ENCODE results near the gene FGGY.
"Not testable (repeated sequence)": the region's sequence is repeated elsewhere in the genome, so short reads cannot be mapped to it uniquely, and the experiment has no call there.

Gene FGGY

DNA sequence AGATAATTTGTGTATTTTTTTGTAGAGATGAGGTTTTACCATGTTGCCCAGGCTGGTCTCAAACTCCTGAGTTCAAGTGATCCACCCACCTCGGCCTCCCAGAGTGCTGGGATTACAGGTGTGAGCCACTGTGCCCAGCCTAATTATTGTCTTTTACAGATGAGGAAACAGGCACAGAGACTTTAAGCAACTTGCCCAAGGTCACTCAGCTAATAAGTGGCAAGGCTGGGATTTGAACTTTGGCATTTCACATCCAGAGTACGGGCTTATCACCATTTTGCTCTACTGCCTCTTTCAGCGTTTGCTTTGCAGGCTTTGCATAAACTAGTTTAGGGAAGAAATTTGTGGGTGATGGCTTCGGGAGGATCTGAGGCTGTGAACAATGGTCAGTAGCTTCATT, 57.3 kb downstream of the FGGY start:
- H3K27me3 ChIP-seq (ENCODE audit: control insufficient read depth, insufficient read depth, low read length); H3K4me3 ChIP-seq (ENCODE audit: low read depth, low read length); H3K4me1 ChIP-seq (ENCODE audit: control insufficient read depth, insufficient read depth, low read length); H3K9me3 ChIP-seq (ENCODE audit: control insufficient read depth, insufficient read depth, low read length); H3K27ac ChIP-seq (ENCODE audit: low read depth, low read length); H3K9ac ChIP-seq (ENCODE audit: low read depth, low read length); H3K36me3 ChIP-seq (ENCODE audit: control insufficient read depth, insufficient read depth, low read length): not testable (repeated sequence)

DNA sequence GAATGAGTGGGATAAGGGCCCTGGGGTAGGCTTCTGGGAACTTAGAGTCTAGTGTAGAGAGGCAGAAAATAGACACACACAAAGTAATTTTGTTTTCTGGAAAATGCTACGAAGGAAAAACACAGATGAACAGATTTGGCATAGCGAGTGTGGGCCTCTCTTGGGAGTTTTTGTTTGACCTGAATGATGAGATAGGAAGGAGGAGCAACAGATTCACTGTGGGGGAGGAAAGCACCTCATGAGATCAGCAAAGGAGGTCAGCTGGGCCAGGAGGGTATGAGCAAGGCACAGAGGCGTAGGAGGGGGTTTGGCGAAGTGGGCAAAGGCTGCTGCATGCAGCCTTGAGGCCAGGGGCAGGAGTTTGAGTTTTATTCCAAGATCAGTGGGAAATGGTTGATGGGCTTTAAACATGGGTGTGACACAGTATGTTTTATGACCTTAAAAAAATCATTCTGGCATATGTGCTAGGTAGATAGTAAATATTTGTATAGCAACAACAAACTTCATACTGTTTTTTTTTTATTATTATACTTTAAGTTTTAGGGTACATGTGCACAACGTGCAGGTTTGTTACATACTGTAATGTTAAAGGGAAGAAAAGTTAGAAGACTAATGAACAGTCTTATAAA, 57.9 kb downstream of the FGGY start:
- Histone ChIP-seq H3K27ac (ENCODE audit: low read depth, low read length) (no peak overlapping the region), H3K9me3 (ENCODE audit: control insufficient read depth, insufficient read depth, low read length) (no peaks in the 10 kb centered on the region), H3K4me3 (ENCODE audit: low read depth, low read length) (no peak overlapping the region), H3K4me1 (ENCODE audit: control insufficient read depth, insufficient read depth, low read length) (no peaks in the 10 kb centered on the region), H3K36me3 (ENCODE audit: control insufficient read depth, insufficient read depth, low read length) (no peaks in the 10 kb centered on the region), H3K9ac (ENCODE audit: low read depth, low read length) (no peak overlapping the region), H3K27me3 (ENCODE audit: control insufficient read depth, insufficient read depth, low read length) (no peaks in the 10 kb centered on the region)

DNA sequence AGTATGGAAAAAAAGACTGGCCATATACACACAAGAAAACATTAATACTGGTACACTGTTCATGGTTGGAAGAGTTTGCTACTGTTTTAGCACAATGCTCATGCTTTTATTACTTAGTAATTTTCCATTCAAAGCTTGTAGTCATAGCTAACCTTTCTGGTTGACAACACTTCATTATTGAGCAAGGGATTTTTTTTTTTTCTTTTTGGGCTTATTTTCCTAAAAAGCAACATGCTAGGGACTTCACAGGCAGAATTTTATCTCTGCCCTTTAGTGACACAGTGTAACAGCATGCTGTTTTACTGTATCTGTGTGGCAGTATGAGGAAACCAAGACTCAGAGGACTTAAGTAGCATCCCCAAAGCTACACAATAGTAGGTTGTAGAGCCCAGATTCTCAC, 58.5 kb downstream of the FGGY start:
- no peaks in the 10 kb centered on the region for H3K9me3 ChIP-seq (ENCODE audit: control insufficient read depth, insufficient read depth, low read length)
- no peaks in the 10 kb centered on the region for H3K4me1 ChIP-seq (ENCODE audit: control insufficient read depth, insufficient read depth, low read length)
- no peaks in the 10 kb centered on the region for H3K27me3 ChIP-seq (ENCODE audit: control insufficient read depth, insufficient read depth, low read length)
- H3K4me3 ChIP-seq (ENCODE audit: low read depth, low read length), result no peak overlapping the region
- no peak overlapping the region for H3K9ac ChIP-seq (ENCODE audit: low read depth, low read length)
- no peaks in the 10 kb centered on the region for H3K36me3 ChIP-seq (ENCODE audit: control insufficient read depth, insufficient read depth, low read length)
- no peak overlapping the region for H3K27ac ChIP-seq (ENCODE audit: low read depth, low read length)

DNA sequence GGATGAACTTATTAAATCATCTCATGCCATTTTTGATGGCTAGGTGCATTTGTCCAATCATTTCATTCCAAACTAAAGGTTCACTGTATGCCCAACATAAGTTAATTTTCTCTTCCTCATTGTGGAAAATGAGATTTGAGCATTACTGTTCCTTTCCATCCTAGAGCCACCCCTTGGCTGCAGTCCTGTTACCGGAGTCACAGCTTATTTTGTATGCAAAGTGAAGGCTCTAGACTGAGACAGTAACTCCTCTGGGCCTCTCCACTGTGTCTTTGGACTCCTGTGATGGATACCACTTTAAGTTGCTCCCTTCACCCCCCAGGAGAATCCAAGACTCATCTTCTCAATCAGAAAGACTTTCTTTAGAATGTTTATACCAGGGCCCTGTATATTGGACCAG, 59.7 kb downstream of the FGGY start:
- no peaks in the 10 kb centered on the region for H3K36me3 ChIP-seq (ENCODE audit: control insufficient read depth, insufficient read depth, low read length)

DNA sequence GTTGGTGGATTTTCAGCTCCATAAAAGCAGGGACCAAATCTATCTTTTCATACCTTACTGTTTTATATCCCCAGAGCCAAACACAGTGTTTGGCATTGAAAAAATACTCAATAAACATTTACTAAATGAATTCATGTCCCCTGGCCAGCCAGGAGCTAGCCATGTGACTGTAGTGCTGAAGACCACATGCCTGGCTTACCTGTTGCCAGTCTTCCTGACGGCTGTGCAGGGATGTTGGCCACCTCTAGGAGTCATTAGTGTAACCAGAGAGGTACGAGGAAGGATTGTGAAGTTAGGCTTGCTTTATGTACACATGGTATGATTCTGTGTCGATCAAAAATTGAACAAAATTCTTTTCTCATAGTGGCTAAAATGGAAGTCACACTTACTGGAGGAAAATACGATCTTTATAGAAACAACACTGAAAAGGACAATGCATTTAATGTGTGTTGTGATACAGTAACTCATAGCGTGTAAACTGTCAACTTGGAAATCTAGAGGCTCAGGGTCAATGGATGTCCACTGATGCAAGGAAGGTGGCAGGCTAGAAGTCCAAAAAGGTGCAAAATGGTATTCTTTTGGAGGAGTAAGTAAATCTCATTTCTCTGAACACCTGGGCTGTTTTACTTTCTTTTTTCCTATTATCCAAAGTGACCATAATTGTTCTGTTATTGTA, 60.9 kb downstream of the FGGY start:
- Histone ChIP-seq H3K9ac (ENCODE audit: low read depth, low read length) (no peak overlapping the region), H3K4me3 (ENCODE audit: low read depth, low read length) (no peak overlapping the region), H3K27ac (ENCODE audit: low read depth, low read length) (no peak overlapping the region), H3K4me1 (ENCODE audit: control insufficient read depth, insufficient read depth, low read length) (no peaks in the 10 kb centered on the region), H3K27me3 (ENCODE audit: control insufficient read depth, insufficient read depth, low read length) (no peaks in the 10 kb centered on the region), H3K9me3 (ENCODE audit: control insufficient read depth, insufficient read depth, low read length) (no peaks in the 10 kb centered on the region), H3K36me3 (ENCODE audit: control insufficient read depth, insufficient read depth, low read length) (no peaks in the 10 kb centered on the region)

More for the DNA sequence above, 59.7 kb downstream of the FGGY start:
- no peaks in the 10 kb centered on the region for H3K4me1 ChIP-seq (ENCODE audit: control insufficient read depth, insufficient read depth, low read length)
- no peaks in the 10 kb centered on the region for H3K27me3 ChIP-seq (ENCODE audit: control insufficient read depth, insufficient read depth, low read length)
- no peak overlapping the region for H3K27ac ChIP-seq (ENCODE audit: low read depth, low read length)
- no peak overlapping the region for H3K9ac ChIP-seq (ENCODE audit: low read depth, low read length)
- no peak overlapping the region for H3K4me3 ChIP-seq (ENCODE audit: low read depth, low read length)
- no peaks in the 10 kb centered on the region for H3K9me3 ChIP-seq (ENCODE audit: control insufficient read depth, insufficient read depth, low read length)

DNA sequence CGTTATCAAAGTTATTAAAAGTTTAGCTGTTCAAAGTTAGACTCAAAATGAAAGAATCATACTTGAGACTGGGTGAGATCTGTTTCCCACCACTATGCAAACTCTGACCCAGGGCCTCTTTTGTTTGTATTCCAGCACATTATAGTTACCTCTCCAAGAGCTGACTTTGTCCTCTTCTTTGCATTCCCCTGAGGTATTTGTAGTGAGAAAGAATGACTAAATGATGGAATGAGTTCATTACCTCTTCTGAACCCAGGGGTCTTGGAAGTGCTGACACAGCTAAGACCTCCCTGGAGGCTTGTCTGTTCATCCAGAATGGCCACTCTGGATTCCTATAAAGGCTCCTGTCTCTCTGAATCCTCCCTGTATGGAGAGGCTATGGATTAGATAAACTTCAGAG, 62.4 kb downstream of the FGGY start:
- Histone ChIP-seq H3K27me3 (ENCODE audit: control insufficient read depth, insufficient read depth, low read length) (no peaks in the 10 kb centered on the region), H3K27ac (ENCODE audit: low read depth, low read length) (no peak overlapping the region), H3K4me1 (ENCODE audit: control insufficient read depth, insufficient read depth, low read length) (no peaks in the 10 kb centered on the region), H3K4me3 (ENCODE audit: low read depth, low read length) (no peak overlapping the region), H3K9ac (ENCODE audit: low read depth, low read length) (no peak overlapping the region), H3K36me3 (ENCODE audit: control insufficient read depth, insufficient read depth, low read length) (no peaks in the 10 kb centered on the region), H3K9me3 (ENCODE audit: control insufficient read depth, insufficient read depth, low read length) (no peaks in the 10 kb centered on the region)

DNA sequence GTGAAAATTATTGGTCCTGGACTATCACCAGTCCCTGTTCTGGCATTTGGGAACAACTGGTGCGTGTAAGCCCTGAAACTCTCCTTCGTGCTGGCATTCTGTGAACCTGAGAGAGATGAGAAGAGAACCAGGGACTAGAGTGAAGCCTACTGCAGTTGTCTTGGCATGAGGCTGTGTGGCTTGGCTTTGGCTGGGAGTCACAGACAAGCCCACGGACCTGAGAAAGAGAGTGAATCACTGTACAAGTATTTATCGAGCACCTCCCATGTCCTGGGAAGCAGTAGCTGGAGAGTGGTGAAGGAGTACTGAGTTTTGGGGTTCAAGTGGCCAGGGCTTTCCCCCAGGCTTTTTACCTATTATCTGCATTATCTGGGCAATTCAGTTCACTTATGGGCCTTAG, 63.3 kb downstream of the FGGY start:
- no peak overlapping the region for H3K9ac ChIP-seq (ENCODE audit: low read depth, low read length)
- H3K4me3 ChIP-seq (ENCODE audit: low read depth, low read length), result no peak overlapping the region
- no peaks in the 10 kb centered on the region for H3K27me3 ChIP-seq (ENCODE audit: control insufficient read depth, insufficient read depth, low read length)
- H3K27ac ChIP-seq (ENCODE audit: low read depth, low read length), result no peak overlapping the region
- no peaks in the 10 kb centered on the region for H3K9me3 ChIP-seq (ENCODE audit: control insufficient read depth, insufficient read depth, low read length)
- no peaks in the 10 kb centered on the region for H3K36me3 ChIP-seq (ENCODE audit: control insufficient read depth, insufficient read depth, low read length)
- H3K4me1 ChIP-seq (ENCODE audit: control insufficient read depth, insufficient read depth, low read length), result no peaks in the 10 kb centered on the region

DNA sequence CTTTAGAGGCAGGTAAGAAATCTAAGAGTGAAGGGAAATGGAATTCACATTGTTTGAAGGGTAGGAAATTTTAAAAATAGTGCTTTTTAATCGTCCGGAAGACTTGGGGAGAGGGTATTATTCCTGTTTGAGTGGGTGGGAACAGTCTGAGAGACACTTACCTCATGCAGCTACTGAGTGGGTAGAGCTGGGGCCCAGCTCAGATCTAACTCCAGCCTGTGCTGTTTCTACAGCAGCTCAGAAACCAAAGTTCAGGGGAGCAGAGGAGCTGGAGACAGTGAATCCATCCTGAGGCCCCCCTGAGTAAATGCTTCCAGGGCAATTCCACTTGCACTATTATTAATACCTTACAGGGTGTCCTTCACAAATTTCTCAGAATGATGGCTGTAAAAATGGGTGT, 63.8 kb downstream of the FGGY start:
- Histone ChIP-seq H3K9me3 (ENCODE audit: control insufficient read depth, insufficient read depth, low read length) (no peaks in the 10 kb centered on the region), H3K27me3 (ENCODE audit: control insufficient read depth, insufficient read depth, low read length) (no peaks in the 10 kb centered on the region), H3K4me1 (ENCODE audit: control insufficient read depth, insufficient read depth, low read length) (no peaks in the 10 kb centered on the region), H3K9ac (ENCODE audit: low read depth, low read length) (no peak overlapping the region), H3K4me3 (ENCODE audit: low read depth, low read length) (no peak overlapping the region), H3K36me3 (ENCODE audit: control insufficient read depth, insufficient read depth, low read length) (no peaks in the 10 kb centered on the region), H3K27ac (ENCODE audit: low read depth, low read length) (no peak overlapping the region)

DNA sequence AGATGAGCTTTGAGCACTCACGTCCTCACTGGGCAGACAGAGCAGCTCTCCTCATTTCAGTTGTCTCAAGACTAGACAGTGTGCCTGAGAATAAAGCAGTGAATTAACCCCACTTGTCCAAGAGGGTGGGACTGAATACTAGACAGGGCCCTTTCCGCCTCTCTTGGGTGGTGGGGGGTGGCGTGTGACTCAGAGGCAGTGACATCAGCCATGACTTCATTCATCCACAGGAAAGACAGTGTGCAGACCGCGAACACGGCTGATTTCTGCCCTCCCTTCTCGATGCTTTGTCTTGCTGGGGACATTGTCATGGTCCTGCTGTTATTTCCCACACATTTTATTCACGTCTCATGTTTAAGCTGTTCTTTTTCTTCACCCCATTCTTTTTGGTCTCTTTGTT, 64.9 kb downstream of the FGGY start:
- Histone ChIP-seq H3K27me3 (ENCODE audit: control insufficient read depth, insufficient read depth, low read length) (no peaks in the 10 kb centered on the region), H3K27ac (ENCODE audit: low read depth, low read length) (no peak overlapping the region), H3K9ac (ENCODE audit: low read depth, low read length) (no peak overlapping the region), H3K9me3 (ENCODE audit: control insufficient read depth, insufficient read depth, low read length) (no peaks in the 10 kb centered on the region), H3K36me3 (ENCODE audit: control insufficient read depth, insufficient read depth, low read length) (no peaks in the 10 kb centered on the region), H3K4me1 (ENCODE audit: control insufficient read depth, insufficient read depth, low read length) (no peaks in the 10 kb centered on the region), H3K4me3 (ENCODE audit: low read depth, low read length) (no peak overlapping the region)

DNA sequence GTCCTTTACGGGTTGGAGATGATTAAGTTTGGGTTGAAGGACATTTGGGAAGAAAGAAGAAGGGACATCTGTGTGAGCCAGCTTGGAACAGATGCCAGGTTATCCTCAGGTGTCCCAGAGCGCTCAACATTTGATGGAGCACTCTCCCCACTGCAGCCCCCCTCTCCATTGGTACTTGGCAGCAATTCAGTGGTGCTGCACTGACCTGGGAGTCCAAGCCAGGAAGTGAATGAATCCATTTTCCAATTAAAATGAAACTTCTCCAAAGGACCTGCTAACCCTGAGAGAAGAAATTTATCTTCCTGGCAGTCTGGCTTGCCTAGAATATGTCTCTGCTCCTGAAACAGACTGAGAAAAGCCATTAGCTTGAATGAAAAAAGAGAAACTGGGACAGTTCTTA, 67.1 kb downstream of the FGGY start:
- H3K9ac ChIP-seq (ENCODE audit: low read depth, low read length), result no peak overlapping the region
- H3K4me3 ChIP-seq (ENCODE audit: low read depth, low read length), result no peak overlapping the region
- H3K27ac ChIP-seq (ENCODE audit: low read depth, low read length), result no peak overlapping the region
- no peaks in the 10 kb centered on the region for H3K36me3 ChIP-seq (ENCODE audit: control insufficient read depth, insufficient read depth, low read length)
- no peaks in the 10 kb centered on the region for H3K4me1 ChIP-seq (ENCODE audit: control insufficient read depth, insufficient read depth, low read length)
- no peaks in the 10 kb centered on the region for H3K9me3 ChIP-seq (ENCODE audit: control insufficient read depth, insufficient read depth, low read length)
- H3K27me3 ChIP-seq (ENCODE audit: control insufficient read depth, insufficient read depth, low read length), result no peaks in the 10 kb centered on the region

DNA sequence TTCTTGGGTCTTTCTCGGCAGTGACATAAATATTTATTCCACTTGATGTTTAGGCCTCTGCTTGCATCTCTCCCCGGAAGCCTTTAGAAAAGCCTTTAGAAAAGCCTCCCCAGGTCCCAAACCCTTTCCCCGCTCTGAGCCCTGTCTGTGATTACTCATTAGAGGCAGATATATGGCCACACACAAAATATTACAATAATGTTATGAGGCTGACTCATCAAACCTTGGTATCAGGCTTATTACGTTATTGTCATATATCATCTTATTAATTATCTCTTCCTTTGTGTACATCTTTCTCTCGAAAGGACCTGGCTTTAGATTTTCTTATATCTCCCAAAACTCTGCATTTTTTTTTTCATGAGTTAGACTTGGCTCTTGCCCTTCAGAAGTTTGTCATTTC, 69.5 kb downstream of the FGGY start:
- Histone ChIP-seq H3K27me3 (ENCODE audit: control insufficient read depth, insufficient read depth, low read length) (no peaks in the 10 kb centered on the region), H3K4me3 (ENCODE audit: low read depth, low read length) (no peak overlapping the region), H3K27ac (ENCODE audit: low read depth, low read length) (no peak overlapping the region), H3K9ac (ENCODE audit: low read depth, low read length) (no peak overlapping the region), H3K9me3 (ENCODE audit: control insufficient read depth, insufficient read depth, low read length) (no peaks in the 10 kb centered on the region), H3K4me1 (ENCODE audit: control insufficient read depth, insufficient read depth, low read length) (no peaks in the 10 kb centered on the region), H3K36me3 (ENCODE audit: control insufficient read depth, insufficient read depth, low read length) (no peaks in the 10 kb centered on the region)
